GM19455 (cell line): Measurements from ENCODE around the gene KCTD11.

Experiments
- ATAC-seq: cut with Tn5 transposase; IDR thresholded peaks from one replicate; pipeline ENCODE4 v1.9.1; 2021; ENCODE audit not compliant: unreplicated experiment

KCTD11 gene

DNA sequence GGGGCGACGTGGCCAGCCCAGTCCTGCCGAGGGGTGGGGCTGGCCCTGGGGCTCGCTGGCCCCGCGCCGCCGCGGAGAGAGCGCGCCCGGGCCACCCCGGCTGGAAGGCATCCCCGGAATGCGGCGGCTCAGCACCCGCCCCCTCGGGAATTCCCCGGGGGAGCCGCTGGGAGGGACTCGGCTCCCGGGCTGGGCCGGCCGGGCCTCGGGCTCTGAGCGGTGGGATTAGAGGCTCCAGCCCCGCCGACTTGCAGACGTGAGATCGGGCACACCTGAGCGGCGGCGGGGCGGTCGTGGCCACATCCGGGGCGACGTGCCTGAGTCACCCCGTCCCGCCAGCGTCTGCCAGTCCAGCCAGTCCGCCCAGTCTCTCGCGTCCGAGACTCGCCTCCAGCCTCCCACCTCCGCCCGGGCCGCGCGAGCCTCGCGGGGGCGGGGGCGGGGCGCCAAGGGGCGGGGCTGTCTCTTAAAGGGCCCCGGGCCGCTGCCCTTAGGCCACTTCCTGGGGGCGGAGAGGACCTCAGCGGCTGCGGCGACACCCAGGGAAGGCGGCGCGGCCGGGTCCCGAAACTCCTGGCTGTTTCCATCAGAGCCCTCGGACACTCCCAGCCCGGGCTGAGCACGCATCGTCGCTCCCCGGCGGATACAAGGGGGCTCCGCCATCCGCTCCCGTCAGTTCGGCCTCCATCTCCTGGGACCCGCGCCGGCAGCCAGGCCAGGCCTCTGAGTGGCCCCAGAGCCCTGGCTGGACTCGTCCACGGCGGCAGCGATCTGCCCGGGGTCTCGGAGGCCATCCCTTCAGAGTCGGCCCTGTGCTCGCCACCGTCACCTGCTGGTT, at the start of gene KCTD11:
Gene KCTD11 (plus strand): TSS at position 498 of the 838 bp plus-strand sequence.
- ATAC-seq, result peak; percentile 59

DNA sequence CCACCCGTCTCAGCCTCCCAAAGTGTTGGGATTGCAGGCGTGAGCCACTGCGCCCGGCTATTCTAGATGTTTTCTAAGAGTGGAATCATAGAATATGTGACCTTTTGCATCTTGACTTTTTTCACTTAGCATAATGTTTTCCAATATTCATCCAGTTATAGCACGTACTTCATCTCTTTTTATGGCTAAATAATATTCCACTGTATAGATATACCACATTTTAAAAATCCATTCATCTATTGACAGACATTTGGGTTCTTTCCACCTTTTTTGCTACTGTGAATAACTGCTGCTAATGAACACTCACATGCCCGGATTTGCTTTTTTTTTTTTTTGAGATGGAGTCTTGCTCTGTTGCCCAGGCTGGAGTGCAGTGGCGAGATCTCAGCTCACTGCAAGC, 47.8 kb upstream of the KCTD11 start:
- no peak for ATAC-seq

DNA sequence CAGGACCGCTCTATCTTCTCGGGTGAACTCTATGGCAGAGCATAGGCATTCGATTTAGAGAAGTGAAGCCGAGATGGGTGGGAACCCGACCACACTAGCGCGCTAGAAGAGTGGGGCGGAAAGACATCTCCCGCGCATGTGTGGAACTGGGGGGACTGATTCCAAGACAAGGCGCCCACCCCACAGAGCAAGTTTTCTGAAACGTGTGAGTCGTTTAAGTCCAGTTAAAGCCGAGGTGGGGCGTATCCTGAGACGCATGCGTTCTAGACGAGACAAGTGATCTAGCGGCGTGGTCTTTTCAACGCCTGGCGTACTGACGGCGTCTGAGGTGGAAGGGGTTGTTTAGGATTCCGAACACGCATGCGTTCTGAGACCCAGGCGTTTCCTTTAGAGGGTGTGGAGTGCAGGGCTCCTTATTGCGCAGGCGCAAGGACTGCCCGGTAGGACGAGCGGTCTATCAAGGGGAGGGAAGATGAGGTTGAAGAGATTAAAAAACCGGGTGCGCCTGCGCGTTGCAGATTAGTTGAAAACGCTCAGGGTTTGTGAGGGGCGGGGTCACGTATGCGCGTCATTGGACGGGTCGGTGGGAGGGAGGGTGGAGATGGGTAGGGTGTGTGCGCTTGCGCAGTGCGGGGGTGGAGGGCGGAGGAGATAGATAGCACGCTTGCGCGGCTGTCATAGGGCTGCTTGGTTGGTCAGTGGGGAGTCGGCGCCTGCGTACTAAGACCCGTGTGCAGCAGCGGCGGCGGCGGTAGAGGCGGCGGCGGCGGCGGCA, 44.9 kb upstream of the KCTD11 start, which contains the start of gene EIF5A:
Gene EIF5A (plus strand): TSS at position 718 of the 775 bp plus-strand sequence. CDS start 2,008 bp downstream, outside the sequence.
- ATAC-seq, result peak; percentile 61

DNA sequence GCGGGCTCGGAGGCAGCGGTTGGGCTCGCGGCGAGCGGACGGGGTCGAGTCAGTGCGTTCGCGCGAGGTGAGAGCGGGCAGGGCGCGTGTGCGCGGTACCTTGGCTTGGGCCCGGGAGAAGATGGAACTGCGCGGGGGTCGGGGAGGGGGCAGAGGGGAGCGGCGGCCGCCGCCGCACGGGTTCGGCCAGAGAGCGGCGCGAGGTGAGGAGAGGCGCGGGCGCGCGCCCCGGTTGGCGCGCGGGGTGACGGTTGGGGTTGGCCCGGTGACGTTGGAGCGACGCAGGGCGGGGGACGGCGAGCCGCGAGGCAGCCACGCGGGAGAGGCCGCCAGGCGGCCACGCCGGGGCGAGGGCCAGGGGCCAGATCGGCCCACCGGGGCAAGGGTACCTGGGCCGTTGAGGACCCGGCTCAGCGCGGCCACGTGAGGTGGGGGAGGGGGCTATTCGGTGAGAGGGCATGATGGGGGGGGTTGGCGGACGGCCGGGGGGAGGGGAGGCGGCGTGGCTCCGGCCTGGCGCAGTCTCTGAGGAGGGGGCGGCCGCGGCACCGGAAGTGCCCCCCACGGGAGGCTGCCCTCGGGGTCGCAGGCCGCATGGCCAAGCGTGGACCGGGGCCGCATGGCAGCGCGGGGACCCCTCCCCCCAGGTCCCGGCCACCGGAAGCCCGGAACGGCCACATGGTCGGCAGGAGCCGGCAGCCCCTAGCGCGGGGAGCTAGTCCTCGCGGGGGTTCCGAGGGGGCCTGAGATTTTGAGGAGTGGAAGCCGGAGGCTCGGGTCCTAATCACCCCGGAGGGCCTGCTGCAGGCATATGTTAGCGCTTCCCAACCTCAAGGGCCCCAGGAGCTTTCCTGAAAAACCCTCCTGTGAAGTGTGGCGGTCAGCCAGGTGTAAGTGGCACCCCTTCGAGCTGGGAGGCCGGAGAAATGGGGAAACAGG, 44.0 kb upstream of the KCTD11 start:
- peak; percentile 1 for ATAC-seq

DNA sequence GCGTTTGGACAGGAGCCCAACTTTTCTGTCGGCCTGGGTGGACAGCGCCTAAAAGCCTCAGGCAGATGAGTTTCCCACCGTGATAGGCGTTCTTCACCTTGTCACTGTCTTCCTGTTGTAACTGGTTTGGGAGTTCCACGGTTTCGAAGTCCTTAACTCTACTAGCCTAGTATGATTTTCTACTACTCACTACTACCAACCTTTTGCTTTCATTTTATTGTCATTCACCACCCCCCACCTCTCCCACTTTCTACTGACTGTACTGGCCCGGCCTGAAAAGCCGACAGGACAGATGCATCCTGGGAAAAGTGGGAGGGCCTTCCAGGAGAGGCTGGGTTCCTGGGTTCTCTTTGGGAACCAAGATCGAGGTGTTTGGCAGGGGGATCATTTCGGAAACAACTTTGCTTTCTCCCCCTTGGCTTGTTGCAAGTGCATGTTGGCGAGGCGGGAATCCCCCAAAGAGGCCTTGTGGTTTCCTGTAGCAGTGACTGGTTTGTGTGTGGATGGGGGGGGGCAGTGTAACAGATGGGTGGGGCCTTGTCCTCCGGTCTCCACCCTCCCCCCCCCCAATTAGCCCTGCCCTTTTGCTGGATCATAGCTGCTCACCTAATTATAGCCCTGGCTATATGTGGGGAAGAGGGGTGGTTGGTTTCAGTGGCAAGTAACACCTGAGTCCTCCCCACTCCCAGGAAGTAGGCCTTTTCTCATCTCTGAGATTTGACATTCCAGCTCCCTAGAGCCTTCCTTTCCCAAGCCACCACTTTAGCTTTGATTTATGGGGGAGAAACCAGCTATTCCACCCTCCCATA, 43.1 kb upstream of the KCTD11 start:
- no peak for ATAC-seq

DNA sequence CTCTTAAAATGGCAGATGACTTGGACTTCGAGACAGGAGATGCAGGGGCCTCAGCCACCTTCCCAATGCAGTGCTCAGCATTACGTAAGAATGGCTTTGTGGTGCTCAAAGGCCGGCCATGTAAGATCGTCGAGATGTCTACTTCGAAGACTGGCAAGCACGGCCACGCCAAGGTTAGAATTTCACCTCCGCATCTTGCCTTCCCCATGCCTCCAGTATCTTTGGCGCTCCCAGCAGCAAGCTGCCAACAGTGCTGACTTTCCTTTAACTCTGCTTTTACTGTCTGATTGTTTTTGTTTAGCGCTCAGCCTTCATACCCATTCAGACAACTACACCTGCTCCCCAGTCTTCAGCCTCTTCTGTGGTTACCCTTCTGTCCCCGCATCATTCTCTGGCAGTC, 42.3 kb upstream of the KCTD11 start:
- ATAC-seq, result no peak

DNA sequence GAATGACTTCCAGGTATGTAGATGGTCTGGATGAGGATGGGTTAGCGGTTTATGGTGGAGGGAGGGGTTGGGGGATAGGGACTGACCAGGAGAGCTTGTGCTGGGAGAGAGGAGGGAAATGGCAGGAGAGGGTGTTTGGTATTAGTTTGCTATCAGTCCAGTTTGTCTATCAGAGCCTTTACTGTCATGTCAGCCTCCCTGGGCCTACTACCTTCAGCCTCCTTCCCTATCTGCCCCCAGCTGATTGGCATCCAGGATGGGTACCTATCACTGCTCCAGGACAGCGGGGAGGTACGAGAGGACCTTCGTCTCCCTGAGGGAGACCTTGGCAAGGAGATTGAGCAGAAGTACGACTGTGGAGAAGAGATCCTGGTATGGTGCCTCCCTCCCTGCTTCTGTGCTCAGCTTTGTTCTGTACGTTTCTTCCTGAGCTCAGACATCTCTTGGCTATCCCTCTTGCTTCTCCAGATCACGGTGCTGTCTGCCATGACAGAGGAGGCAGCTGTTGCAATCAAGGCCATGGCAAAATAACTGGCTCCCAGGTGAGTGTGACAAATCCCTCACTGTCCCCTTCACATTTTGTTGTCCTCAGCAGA, 40.8 kb upstream of the KCTD11 start:
- no peak for ATAC-seq

DNA sequence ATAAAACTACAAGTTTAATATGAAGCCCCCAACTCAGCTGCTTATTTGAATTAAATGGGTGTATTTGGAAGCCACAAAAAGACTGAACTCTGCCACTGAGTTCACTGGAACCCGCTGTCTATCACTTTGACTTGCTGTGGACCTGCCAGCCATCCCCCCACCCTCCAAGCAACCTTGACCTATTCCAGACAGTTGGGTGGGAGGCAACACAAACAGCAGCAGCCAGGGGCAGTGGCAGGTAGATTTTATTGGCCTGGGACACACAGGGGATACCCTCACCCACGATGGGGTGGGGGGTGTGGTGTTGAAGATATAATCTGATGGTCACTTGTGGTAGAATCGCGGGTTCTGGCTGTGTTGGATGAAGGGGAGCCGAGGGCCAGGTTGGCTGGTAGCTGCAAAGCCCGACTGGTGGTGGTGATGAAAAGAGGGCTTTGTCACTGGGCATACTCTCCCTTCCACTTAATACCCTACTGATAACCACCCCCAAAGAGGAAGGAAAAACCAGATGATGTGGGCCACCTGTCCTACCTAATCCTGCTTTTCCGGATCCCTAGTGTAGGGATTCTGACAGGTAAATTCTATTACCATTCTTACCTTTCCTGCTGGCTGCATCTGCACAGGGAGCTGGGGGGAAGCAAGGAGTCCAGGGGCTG, 39.4 kb upstream of the KCTD11 start:
- no peak for ATAC-seq

DNA sequence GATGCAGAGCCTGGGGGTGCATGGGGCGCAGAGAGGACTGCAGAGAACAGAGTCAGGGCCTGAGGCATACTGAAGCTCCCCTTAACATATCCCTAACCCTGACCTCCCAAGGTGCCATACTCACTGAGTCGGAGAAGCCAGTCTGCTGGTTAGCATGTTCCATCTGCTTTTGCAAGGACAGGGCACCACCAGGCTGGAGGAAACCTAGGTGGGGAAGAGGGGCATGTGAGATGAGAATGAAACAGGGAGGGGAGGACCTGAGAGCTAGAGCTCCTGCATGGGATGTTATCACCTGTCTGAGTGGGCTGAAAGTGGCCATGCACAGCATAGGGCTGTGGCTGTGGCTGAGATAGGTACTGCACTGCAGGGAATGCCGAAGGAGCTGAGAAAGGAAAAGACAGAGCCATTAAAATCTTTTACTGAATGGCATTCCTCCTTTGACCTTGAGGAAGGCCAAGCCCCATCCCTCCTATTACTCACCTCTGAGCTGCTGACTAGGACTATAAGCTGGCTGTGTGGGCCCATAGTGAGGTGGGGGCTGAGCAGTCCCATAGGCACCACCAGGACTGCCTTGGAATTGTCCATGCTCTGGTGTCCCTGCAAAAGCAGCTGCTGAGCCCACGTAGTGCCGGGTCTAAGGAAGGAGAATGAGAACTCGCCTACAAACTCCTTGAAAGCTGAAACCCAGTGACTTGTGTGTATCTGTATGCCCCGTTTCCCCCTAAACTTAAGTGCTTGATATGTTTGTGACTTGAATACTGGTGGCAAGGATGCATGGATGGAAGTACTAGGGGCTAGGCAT, 38.7 kb upstream of the KCTD11 start:
- no peak for ATAC-seq

DNA sequence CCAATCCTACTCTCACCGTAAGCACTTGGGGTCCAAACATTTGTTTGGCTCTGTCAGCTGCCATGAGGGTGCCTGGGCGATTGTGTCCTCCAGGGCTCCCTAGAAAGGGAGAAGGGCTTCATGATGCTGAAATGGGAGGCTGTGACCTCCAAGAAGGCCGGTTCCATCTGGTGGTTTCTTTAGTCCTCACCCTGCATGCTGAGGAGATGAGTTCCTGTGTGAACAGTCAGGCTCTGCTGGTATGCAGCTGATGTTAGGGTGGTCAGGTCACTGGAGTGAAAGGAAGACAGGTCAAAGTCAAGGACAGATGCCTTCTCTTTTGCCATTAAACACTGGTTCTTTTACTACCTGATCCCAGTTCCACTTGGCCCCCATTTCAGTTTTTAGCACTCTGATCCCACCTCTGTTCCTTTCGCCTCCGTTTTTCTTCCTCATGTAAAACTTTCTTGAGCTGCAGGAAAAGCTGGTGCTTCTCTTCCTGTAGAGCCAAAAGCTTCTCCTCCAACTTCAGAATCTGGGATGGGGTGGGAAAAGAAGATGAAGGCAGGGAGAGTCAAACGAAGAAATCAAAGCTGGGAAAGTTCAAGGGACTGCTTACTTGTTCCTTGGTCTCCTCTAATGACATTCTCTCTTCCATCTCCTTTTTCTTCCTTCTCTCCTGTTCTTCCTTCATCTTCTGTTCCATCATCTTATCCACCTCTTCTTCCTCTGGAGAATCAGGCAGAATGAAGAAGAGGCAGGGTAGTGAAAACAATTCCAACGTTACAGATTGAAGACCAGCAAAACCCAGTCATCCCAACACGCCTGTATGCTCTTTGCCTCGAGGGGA, 37.9 kb upstream of the KCTD11 start:
- no peak for ATAC-seq

DNA sequence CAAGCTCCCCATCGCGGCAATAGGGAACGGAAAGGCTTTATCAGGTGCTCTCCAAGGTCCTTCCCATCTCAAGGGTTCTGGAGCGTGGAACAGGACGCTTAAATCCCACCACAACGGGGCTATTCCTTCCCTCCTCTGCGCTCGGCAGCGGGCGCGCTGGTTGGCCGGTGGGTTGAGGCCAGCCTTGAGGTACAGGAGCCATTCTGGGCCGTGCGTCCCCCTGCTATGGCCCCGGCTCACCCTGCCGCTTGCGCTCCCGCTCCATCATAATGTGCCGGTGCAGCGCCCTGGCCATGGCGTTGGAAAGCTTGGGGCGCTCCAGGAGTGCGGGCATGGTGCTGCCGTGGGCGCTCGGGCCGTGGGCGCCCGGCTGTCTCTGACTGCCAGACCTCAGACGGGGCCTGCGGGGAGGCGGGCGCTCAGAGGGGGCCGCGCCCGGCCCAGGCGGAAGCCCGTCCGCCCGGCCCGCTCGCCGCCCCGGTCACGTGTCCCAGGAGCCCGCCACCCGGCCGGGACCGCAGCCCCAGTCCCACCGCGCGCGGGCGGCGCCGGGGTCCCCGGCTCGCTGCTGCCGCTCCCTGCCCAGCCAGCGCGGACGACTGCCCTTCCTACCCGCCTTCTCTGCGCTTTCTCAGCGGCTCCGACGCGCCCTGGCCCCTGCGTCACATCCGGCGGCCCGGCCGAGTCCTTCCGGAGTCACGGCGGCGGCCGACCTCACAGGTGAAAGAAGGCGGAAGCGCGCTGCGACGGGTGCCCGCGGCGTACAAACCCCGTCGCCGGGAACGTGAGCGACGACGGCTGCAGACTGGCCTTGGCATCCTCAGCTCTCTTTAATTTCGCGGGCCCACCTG, 37.0 kb upstream of the KCTD11 start, which contains the start of gene GPS2:
Gene GPS2 (minus strand): TSS at position 642 of the 851 bp plus-strand sequence. CDS start 308 bp downstream, at position 334.
- ATAC-seq, result peak; percentile 64

DNA sequence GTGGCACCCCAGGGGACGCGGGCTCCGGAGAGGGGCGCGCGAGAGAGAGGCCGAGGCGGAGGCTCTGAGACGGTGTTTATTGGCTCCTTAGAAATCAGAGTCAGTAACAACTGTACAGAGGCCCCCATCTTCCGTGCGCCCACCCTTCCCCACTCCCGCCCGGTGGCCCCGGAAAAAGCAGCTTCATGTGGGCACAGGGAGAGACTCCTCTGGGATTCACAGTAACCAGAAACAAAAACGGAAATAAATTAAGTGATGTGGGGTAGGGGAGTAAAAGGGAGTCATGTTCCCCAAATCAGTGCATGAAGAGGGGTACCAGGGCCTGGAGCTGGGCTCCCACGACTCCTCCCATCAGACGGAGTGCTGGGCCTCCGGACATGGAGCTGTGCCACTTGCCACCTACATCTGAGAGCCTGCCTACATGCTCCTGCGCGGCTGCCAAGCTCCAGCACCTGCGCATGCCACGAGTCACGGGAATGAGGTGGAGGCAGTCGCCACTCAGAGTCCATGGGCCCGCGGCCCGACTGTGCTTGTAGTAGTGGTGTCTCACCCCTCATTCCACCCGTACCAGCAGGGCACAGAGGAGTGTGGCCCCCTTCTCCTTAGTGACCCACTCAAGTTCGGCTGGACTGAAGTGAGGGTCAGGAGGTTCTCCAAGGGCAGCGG, 36.3 kb upstream of the KCTD11 start:
- no peak for ATAC-seq

DNA sequence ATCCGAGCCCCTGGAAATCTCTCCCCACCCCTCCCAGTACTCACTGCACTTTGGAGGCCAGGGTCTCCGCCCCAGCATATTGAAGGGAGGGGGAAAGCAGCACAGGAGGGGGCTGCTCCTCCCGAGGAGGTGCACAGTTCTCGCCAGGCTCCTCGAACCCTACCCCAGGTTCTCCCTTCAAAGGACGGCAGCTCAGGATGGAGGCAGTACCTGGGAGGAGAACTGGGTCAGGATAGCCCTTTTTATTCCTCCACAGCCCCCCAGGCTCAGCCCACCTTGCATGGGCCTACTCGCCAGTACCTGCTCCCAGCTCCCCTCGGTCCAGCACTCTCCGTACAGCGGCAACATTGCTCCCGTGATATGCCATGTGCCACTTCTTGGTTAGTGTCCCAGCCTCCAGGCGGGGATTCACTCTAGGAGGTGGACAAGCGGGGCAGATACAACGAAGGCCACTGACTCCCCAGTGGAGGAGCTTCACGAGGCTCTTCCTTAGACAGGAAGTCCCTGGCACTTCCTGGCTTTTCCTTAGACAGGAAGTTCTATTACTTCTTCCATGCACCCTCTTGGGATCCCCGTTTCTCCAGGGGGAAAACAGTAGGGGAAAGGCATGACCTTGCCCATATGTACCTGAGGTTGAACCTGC, 34.7 kb upstream of the KCTD11 start:
- ATAC-seq, result no peak

DNA sequence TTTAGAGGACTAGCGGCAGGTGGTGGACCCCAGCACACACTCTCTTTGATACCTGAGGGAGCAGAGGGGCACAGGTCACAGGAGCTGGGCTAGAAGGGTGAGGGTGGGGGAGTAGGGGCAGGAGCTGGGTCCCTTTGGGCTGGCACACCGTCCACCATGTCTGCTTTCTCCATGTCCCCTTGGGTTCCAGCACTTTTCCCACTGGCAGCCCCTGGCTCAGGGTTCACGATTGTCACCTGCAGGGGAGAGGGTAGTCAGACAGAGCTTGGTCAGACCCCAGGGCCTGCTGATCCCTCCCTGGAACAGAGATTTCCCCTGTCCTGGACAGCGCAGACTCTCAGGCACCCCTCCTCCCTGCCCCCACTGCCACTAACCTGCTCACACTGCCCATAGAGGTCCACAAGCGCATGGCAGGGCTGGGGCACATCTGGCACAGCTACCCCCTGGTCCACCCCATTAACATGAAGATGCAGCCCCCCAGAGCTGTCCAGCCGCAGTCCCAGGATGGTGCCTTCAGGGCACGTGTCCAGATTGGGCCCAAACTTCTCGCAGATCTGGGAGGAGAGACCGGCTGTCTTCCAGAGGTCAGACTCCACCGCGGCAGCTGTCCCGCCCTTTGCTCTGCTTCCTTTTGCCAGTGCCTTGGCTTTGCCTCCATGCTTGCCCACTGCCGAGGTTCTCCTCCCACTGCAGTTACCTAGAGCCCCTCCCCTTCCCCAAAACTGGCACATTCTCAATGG, 33.7 kb upstream of the KCTD11 start:
- no peak for ATAC-seq

DNA sequence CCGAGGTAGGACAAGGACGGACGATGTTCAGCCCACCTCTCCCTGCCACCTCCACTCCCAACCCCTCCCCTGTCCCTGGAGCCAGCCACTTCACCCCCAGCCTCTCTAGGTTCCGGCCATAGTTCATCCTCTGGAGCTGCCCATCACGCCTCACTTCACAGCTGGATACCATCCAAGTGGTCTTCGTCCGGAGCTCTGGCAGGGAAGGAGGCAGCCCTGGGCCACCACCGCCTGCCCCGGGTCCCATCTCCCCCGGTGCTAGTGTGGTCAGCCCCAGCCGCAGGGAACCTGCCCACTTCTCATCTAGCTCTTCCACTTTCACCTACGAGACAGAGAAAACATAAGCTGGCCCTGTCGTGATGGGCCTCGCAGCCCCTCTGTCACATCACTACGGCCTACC, 30.5 kb upstream of the KCTD11 start:
- ATAC-seq, result no peak
